Astrocyte (in vitro differentiated cells and primary cell): Measurements from ENCODE around the gene TNFAIP1. TPM values are rescaled to one million over a fixed set of nuclear protein-coding genes. Genes with fewer than 3 reads are reported as not detected.

Experiments
- DNase-seq: peaks from one replicate; pipeline ENCODE4 v3.0.0-alpha.2; 2010; ENCODE audit warnings: low read depth
- FAIRE-seq: peaks from 2 replicates; lab custom pipeline; 2011; peaks lifted over from hg19 to GRCh38; lab: Jason Lieb, UNC
- H2AFZ ChIP-seq: 2 replicates; pipeline ENCODE4 v1.6.0; 2012; ENCODE audit warnings: low read depth, low read length, inconsistent platforms
- H3K27ac ChIP-seq: 2 replicates; pipeline ENCODE4 v1.5.1; 2011; ENCODE audit warnings: low read depth, low read length, inconsistent platforms
- H3K27me3 ChIP-seq: 2 replicates; pipeline ENCODE4 v1.6.0; 2011; ENCODE audit warnings: low read length, inconsistent platforms; ENCODE audit not compliant: insufficient read depth
- H3K36me3 ChIP-seq: 2 replicates; pipeline ENCODE4 v1.5.1; 2011; ENCODE audit warnings: low read length, inconsistent platforms; ENCODE audit not compliant: insufficient read depth
- H3K4me1 ChIP-seq: 2 replicates; pipeline ENCODE4 v1.5.1; 2011; ENCODE audit warnings: low read length, inconsistent platforms; ENCODE audit not compliant: insufficient read depth
- H3K4me2 ChIP-seq: 2 replicates; pipeline ENCODE4 v1.6.0; 2012; ENCODE audit warnings: low read length, inconsistent platforms
- H3K4me3 ChIP-seq: 2 replicates; pipeline ENCODE4 v1.5.1; 2011; ENCODE audit warnings: low read depth, mild to moderate bottlenecking, low read length, inconsistent platforms; ENCODE audit not compliant: insufficient read depth
- H3K79me2 ChIP-seq: 2 replicates; pipeline ENCODE4 v1.6.0; 2012; ENCODE audit warnings: mild to moderate bottlenecking, low read length, inconsistent platforms; ENCODE audit not compliant: insufficient read depth
- H3K9ac ChIP-seq: 2 replicates; pipeline ENCODE4 v1.6.0; 2012; ENCODE audit warnings: mild to moderate bottlenecking, low read length, inconsistent platforms
- H3K9me3 ChIP-seq: 2 replicates; pipeline ENCODE4 v1.5.1; 2012; ENCODE audit warnings: low read depth, mild to moderate bottlenecking, low read length, inconsistent platforms; ENCODE audit not compliant: insufficient read depth
- H4K20me1 ChIP-seq: 2 replicates; pipeline ENCODE4 v1.6.0; 2012; ENCODE audit warnings: low read length, inconsistent platforms; ENCODE audit not compliant: insufficient read depth
- H3K27ac Mint-ChIP-seq: one replicate; pipeline ENCODE4 v1.8.0; 2021; ENCODE audit warnings: mild to moderate bottlenecking, mixed read lengths; ENCODE audit not compliant: unreplicated experiment
- H3K27me3 Mint-ChIP-seq: one replicate; pipeline ENCODE4 v1.8.0; 2021; ENCODE audit warnings: low read depth, mixed read lengths; ENCODE audit not compliant: unreplicated experiment
- H3K36me3 Mint-ChIP-seq: one replicate; pipeline ENCODE4 v1.8.0; 2021; ENCODE audit warnings: low read depth, mixed read lengths; ENCODE audit not compliant: unreplicated experiment
- H3K4me1 Mint-ChIP-seq: one replicate; pipeline ENCODE4 v1.8.0; 2021; ENCODE audit warnings: low read depth, mixed read lengths; ENCODE audit not compliant: unreplicated experiment
- H3K4me3 Mint-ChIP-seq: one replicate; pipeline ENCODE4 v1.8.0; 2021; ENCODE audit warnings: mild to moderate bottlenecking, moderate library complexity, mixed read lengths; ENCODE audit not compliant: unreplicated experiment
- H3K9me3 Mint-ChIP-seq: one replicate; pipeline ENCODE4 v1.8.0; 2021; ENCODE audit warnings: mild to moderate bottlenecking, mixed read lengths; ENCODE audit not compliant: unreplicated experiment
- CTCF ChIP-seq: IDR thresholded peaks from 2 replicates; pipeline ENCODE4 v1.5.1; 2011; ENCODE audit warnings: low read depth, mild to moderate bottlenecking, inconsistent platforms, low read length, moderate library complexity; ENCODE audit not compliant: insufficient read depth
- EZH2 ChIP-seq: IDR thresholded peaks from 2 replicates; pipeline ENCODE4 v1.6.1; 2012; ENCODE audit warnings: mild to moderate bottlenecking, low read length, inconsistent platforms; ENCODE audit not compliant: insufficient read depth
- total RNA-seq: library from RNA; stranded (reverse); gene quantifications from 2 replicates; pipeline ENCODE4 v1.2.1, GENCODE V29; 2021

The TNFAIP1 gene
- total RNA-seq, 1 donor from 2014 or later = 100 TPM

GRCh38 chr17:28344435-28344901 lies 8.9 kb downstream of the TNFAIP1 start:
- H3K9ac ChIP-seq = no peak overlapping the region
- Mint-ChIP-seq H3K4me1 (peaks cover 19% of the 10 kb centered on the region), H3K36me3 (peaks cover 22% of the 10 kb centered on the region), H3K4me3 (peak overlapping the region; percentile 34), H3K27me3 (no peaks in the 10 kb centered on the region), H3K9me3 (peaks cover 2% of the 10 kb centered on the region), H3K27ac (no peak overlapping the region)
- H3K27me3 ChIP-seq = no peaks in the 10 kb centered on the region
- H3K4me3 ChIP-seq = no peak overlapping the region
- H3K79me2 ChIP-seq = peaks cover 45% of the 10 kb centered on the region
- TF ChIP-seq CTCF (no peak), EZH2 (no peak)
- H3K36me3 ChIP-seq = peaks cover 52% of the 10 kb centered on the region
- H4K20me1 ChIP-seq = peaks cover 59% of the 10 kb centered on the region
- FAIRE-seq (no peak), DNase-seq (no peak)
- no peak overlapping the region for H3K4me2 ChIP-seq
- no peaks in the 10 kb centered on the region for H3K9me3 ChIP-seq
- no peak overlapping the region for H2AFZ ChIP-seq
- H3K4me1 ChIP-seq = peaks cover 38% of the 10 kb centered on the region
- no peak overlapping the region for H3K27ac ChIP-seq

GRCh38 chr17:28345419-28346198 lies 10.0 kb downstream of the TNFAIP1 start:
- TF ChIP-seq EZH2 = no peak
- no peak for TF ChIP-seq CTCF
- no peak overlapping the region for H3K4me3 Mint-ChIP-seq
- H3K4me1 Mint-ChIP-seq = peaks cover 19% of the 10 kb centered on the region
- H3K9ac ChIP-seq = peak overlapping the region; percentile 54
- peak overlapping the region; percentile 53 for H3K27ac Mint-ChIP-seq
- DNase-seq = peak; percentile 52
- H3K4me1 ChIP-seq = peaks cover 38% of the 10 kb centered on the region
- no peaks in the 10 kb centered on the region for H3K27me3 Mint-ChIP-seq
- peaks cover 5% of the 10 kb centered on the region for H3K9me3 Mint-ChIP-seq
- H4K20me1 ChIP-seq = peaks cover 49% of the 10 kb centered on the region
- H3K9me3 ChIP-seq = no peaks in the 10 kb centered on the region
- no peaks in the 10 kb centered on the region for H3K27me3 ChIP-seq
- no peak overlapping the region for H3K4me3 ChIP-seq
- no peak for FAIRE-seq
- H3K79me2 ChIP-seq = peaks cover 33% of the 10 kb centered on the region
- H3K36me3 ChIP-seq = peaks cover 50% of the 10 kb centered on the region
- peaks cover 24% of the 10 kb centered on the region for H3K36me3 Mint-ChIP-seq
- H2AFZ ChIP-seq = no peak overlapping the region
- peak overlapping the region; percentile 85 for H3K27ac ChIP-seq
- H3K4me2 ChIP-seq = peak overlapping the region; percentile 57

GRCh38 chr17:28346199-28346580 lies 10.6 kb downstream of the TNFAIP1 start:
- peak overlapping the region; percentile 90 for H3K27ac Mint-ChIP-seq
- H3K27me3 Mint-ChIP-seq = no peaks in the 10 kb centered on the region
- H3K9ac ChIP-seq = peak overlapping the region; percentile 54
- peak overlapping the region; percentile 85 for H3K27ac ChIP-seq
- H3K9me3 Mint-ChIP-seq = peaks cover 5% of the 10 kb centered on the region
- H3K4me2 ChIP-seq = peak overlapping the region; percentile 57
- H3K36me3 Mint-ChIP-seq = peaks cover 27% of the 10 kb centered on the region
- H3K27me3 ChIP-seq = no peaks in the 10 kb centered on the region
- H3K9me3 ChIP-seq = no peaks in the 10 kb centered on the region
- FAIRE-seq (no peak), DNase-seq (peak; percentile 67)
- peaks cover 38% of the 10 kb centered on the region for H3K4me1 ChIP-seq
- peaks cover 49% of the 10 kb centered on the region for H3K36me3 ChIP-seq
- H4K20me1 ChIP-seq = peaks cover 48% of the 10 kb centered on the region
- no peak overlapping the region for H3K4me3 Mint-ChIP-seq
- H3K4me3 ChIP-seq = no peak overlapping the region
- H3K79me2 ChIP-seq = peaks cover 28% of the 10 kb centered on the region
- H3K4me1 Mint-ChIP-seq = peaks cover 19% of the 10 kb centered on the region
- TF ChIP-seq CTCF (no peak), EZH2 (no peak)
- no peak overlapping the region for H2AFZ ChIP-seq
